Activated naive CD4-positive, alpha-beta T cell treated with anti-CD3 and anti-CD28 coated beads, Interleukin-2, amount 10 ng/mL, durations not matched to agents 7 days and 5 days (primary cell): ENCODE data around the gene NPAT.
"Not testable (repeated sequence)": the region's sequence is repeated elsewhere in the genome, so short reads cannot be mapped to it uniquely, and the experiment has no call there.

Source experiments
- CTCF ChIA-PET: fragments of 350-600 bp; sonication (Branson Sonifier 250); formaldehyde crosslinking; loops from one replicate; lab custom pipeline; 2021; ENCODE audit warnings: antibody characterized with exemption; lab: Charles Lee
- DNase-seq: peaks from one replicate; pipeline ENCODE4 v3.0.0-alpha.2; 2020
- H3K27ac Mint-ChIP-seq: one replicate; pipeline ENCODE4 v1.8.0; 2021; ENCODE audit warnings: mild to moderate bottlenecking, moderate library complexity, mixed read lengths
- H3K27me3 Mint-ChIP-seq: one replicate; pipeline ENCODE4 v1.8.0; 2021; ENCODE audit warnings: mild to moderate bottlenecking, mixed read lengths
- H3K36me3 Mint-ChIP-seq: one replicate; pipeline ENCODE4 v1.8.0; 2021; ENCODE audit warnings: mixed read lengths
- H3K4me1 Mint-ChIP-seq: one replicate; pipeline ENCODE4 v1.8.0; 2021; ENCODE audit warnings: mixed read lengths
- H3K4me3 Mint-ChIP-seq: one replicate; pipeline ENCODE4 v1.8.0; 2021; ENCODE audit warnings: mild to moderate bottlenecking, moderate library complexity, mixed read lengths
- H3K9me3 Mint-ChIP-seq: one replicate; pipeline ENCODE4 v1.8.0; 2021; ENCODE audit warnings: mixed read lengths

Gene NPAT

DNA sequence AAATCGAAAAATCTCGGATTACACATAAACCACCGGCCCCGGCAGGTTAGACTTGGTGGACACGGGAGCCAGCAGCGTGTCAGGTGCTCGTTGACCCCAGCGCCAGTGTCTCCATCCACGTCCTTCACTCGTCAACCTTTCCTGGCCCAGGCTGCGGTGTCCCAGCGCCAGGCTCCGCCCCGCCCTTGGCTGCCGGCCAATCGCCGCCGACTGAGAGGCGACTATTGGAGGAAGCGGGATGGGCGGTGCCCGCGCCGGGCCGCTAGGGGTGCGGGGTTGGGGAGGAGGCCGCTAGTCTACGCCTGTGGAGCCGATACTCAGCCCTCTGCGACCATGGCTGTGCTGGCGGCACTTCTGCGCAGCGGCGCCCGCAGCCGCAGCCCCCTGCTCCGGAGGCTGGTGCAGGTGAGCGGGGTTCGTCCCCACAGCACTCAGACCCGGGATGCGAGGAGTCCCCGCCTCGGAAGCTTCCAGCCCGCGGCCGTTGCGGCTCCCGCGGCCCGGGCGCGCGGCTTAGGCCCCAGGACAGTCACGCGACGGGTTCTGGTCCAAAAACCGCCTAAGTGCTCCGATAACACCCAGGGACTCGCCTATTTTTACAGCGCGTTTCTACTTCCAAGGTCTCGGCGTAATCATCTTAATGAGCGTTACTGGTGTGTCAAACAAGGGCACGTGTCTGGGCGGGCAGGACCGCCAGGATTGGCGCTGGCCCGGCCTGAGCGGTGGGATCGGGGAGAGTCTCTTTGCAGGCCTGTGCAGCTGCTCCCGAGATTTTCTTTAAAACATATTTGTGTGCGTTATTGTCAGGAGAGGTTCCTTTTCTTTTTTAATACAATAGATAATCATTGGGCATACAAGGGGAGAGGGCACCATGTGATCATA, 100.9 kb downstream of the NPAT start, which contains the start of gene ACAT1:
Gene ACAT1, plus strand, starts transcription at position 294 of the 882 bp plus-strand sequence. Its CDS starts 40 bp downstream, at position 334.
- peak; percentile 97 for DNase-seq
- CTCF ChIA-PET: interaction anchor here (1.6 to 6.2 kb wide), 4 partner anchors 9 to 531 kb away, joined by 4 to 91 read pairs (median 12); partner anchors contain the start of gene CUL5
- no peaks in the 10 kb centered on the region for H3K27me3 Mint-ChIP-seq
- peak within 1 kb of the TSS; percentile 77 for H3K27ac Mint-ChIP-seq
- no peaks in the 10 kb centered on the region for H3K9me3 Mint-ChIP-seq
- H3K36me3 Mint-ChIP-seq: peaks cover 17% of the 10 kb centered on the region
- H3K4me1 Mint-ChIP-seq: peaks cover 49% of the 10 kb centered on the region
- peak within 1 kb of the TSS; percentile 82 for H3K4me3 Mint-ChIP-seq

DNA sequence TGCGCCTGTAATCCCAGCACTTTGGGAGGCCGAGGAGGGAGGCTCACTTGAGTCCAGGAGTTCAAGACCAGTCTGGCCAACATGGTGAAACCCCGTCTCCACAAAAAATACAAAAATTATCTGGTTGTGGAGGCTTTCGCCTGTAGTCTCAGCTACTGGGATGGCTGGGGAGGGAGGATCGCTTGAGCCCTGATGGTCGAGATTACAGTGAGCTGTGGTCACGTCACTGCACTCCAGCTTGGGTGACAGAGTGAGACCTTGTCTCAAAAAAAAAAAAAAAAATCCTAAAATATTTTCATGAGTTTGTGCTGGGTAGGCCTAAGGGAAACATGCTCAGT, 101.5 kb downstream of the NPAT start:
- CTCF ChIA-PET: interaction anchor here (1.7 to 6.2 kb wide), 3 partner anchors 112 to 532 kb away, joined by 5 to 91 read pairs (median 20); partner anchors contain the start of gene CUL5
- H3K27me3 Mint-ChIP-seq, H3K9me3 Mint-ChIP-seq, DNase-seq: not testable (repeated sequence)
- Mint-ChIP-seq H3K4me3 (peak overlapping the region; percentile 82), H3K36me3 (peaks cover 12% of the 10 kb centered on the region), H3K4me1 (peaks cover 48% of the 10 kb centered on the region), H3K27ac (peak overlapping the region; percentile 77)

GRCh38 chr11:108117746-108118371, 104.6 kb downstream of the NPAT start:
- Mint-ChIP-seq H3K27ac (no peak overlapping the region), H3K4me1 (peaks cover 24% of the 10 kb centered on the region), H3K27me3 (no peaks in the 10 kb centered on the region), H3K36me3 (peaks cover 2% of the 10 kb centered on the region), H3K9me3 (no peaks in the 10 kb centered on the region), H3K4me3 (no peak overlapping the region)
- CTCF ChIA-PET: interaction anchor here (1.0 to 6.2 kb wide), 14 partner anchors 9 to 546 kb away, joined by 3 to 91 read pairs (median 4); partner anchors contain the start of gene ATM
- DNase-seq: no peak

DNA sequence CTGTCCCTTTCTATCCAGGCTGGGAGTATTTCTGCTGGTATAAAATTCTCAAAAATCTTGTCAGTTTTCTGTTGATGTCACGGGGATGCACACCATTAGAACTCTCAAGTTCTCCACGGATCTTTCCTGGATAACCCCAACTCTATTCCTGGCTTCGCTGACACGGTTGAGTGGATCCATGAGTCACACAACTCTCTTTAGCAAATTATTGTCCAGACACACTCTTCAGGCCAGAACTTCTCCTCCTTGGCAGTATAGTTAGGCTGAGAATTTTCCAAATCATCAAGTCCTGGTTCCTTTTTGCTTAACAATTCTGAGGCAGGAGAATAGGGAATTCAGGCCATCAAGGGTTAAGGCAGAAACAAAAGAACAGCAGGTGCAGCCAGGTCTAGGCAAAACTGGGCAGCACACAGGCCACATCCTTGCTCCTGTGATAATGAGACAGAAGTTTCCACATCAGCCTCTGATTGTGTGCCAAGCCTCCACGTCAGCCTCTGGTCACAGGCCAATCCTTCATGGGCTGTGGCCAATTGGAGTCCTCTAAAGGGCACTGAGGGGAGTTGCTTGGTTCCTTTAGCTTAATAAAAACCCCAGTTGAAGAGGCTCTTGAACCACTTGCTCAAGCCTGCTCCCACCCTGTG, 106.8 kb downstream of the NPAT start:
- no peaks in the 10 kb centered on the region for H3K9me3 Mint-ChIP-seq
- no peaks in the 10 kb centered on the region for H3K36me3 Mint-ChIP-seq
- no peak for DNase-seq
- CTCF ChIA-PET: no interaction called here
- no peak overlapping the region for H3K4me3 Mint-ChIP-seq
- no peak overlapping the region for H3K27ac Mint-ChIP-seq
- no peaks in the 10 kb centered on the region for H3K27me3 Mint-ChIP-seq
- peaks cover 5% of the 10 kb centered on the region for H3K4me1 Mint-ChIP-seq

GRCh38 chr11:108112057-108112456, 110.4 kb downstream of the NPAT start:
- H3K4me1 Mint-ChIP-seq: no peaks in the 10 kb centered on the region
- no peak for DNase-seq
- CTCF ChIA-PET: interaction anchor here (0.6 to 2.1 kb wide), 2 partner anchors 10 to 802 kb away, joined by 3 to 4 read pairs; no protein-coding TSS in a partner anchor
- no peaks in the 10 kb centered on the region for H3K36me3 Mint-ChIP-seq
- no peak overlapping the region for H3K4me3 Mint-ChIP-seq
- no peaks in the 10 kb centered on the region for H3K9me3 Mint-ChIP-seq
- H3K27me3 Mint-ChIP-seq: no peaks in the 10 kb centered on the region
- H3K27ac Mint-ChIP-seq: no peak overlapping the region

- CTCF ChIA-PET: no interaction called here
- Mint-ChIP-seq H3K27ac (no peak overlapping the region), H3K27me3 (no peaks in the 10 kb centered on the region), H3K36me3 (no peaks in the 10 kb centered on the region), H3K4me3 (no peak overlapping the region), H3K9me3 (no peaks in the 10 kb centered on the region), H3K4me1 (no peaks in the 10 kb centered on the region)
- no peak for DNase-seq
Measured at GRCh38 chr11:108111126-108111525, 111.3 kb downstream of the NPAT start.
